IMR-90 (cell line): ENCODE results near the gene LRRC4C.

Source experiments
- POLR2A ChIP-seq: IDR thresholded peaks from 2 replicates; pipeline ENCODE4 v1.6.1; 2012; ENCODE audit warnings: mild to moderate bottlenecking, low read depth, low read length
- RAD21 ChIP-seq: IDR thresholded peaks from 2 replicates; pipeline ENCODE4 v1.6.1; 2012; ENCODE audit warnings: low read length, improper control_type of control experiment
- TF ChIP-seq, protein P1 (sequence below): conservative IDR thresholded peaks from 2 replicates; pipeline ENCODE4 v1.5.1; 2012; ENCODE audit warnings: mild to moderate bottlenecking, low read depth, low read length, improper control_type of control experiment
- TF ChIP-seq, protein P2 (sequence below): fragments of 150-350 bp; IDR thresholded peaks from 2 replicates; pipeline ENCODE4 v1.6.1; 2017; ENCODE audit warnings: mild to moderate bottlenecking, antibody characterized with exemption, low read length, low read depth

DNA sequence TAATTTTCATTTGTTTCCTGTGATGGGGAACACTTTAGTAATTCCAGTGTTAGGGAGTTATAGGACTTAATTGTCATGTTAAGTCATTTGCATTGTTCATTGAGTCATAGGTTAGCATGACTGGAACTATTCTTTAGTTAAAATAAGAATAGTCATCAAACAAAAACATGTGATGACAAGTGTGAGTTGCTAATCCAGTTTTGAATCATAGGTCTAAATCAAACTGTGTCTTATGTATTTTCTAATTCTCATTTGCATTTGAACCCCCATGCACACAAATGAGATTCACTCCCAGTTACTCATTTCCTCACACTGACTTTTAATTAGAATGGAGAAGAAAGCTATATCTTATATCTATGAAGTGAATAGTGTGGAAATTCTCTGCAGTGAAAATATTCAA lies 405.6 kb downstream of the LRRC4C start:
- TF ChIP-seq, protein P1, sequence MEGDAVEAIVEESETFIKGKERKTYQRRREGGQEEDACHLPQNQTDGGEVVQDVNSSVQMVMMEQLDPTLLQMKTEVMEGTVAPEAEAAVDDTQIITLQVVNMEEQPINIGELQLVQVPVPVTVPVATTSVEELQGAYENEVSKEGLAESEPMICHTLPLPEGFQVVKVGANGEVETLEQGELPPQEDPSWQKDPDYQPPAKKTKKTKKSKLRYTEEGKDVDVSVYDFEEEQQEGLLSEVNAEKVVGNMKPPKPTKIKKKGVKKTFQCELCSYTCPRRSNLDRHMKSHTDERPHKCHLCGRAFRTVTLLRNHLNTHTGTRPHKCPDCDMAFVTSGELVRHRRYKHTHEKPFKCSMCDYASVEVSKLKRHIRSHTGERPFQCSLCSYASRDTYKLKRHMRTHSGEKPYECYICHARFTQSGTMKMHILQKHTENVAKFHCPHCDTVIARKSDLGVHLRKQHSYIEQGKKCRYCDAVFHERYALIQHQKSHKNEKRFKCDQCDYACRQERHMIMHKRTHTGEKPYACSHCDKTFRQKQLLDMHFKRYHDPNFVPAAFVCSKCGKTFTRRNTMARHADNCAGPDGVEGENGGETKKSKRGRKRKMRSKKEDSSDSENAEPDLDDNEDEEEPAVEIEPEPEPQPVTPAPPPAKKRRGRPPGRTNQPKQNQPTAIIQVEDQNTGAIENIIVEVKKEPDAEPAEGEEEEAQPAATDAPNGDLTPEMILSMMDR = no peak
- TF ChIP-seq RAD21 (no peak), POLR2A (no peak)
- TF ChIP-seq, protein P2, sequence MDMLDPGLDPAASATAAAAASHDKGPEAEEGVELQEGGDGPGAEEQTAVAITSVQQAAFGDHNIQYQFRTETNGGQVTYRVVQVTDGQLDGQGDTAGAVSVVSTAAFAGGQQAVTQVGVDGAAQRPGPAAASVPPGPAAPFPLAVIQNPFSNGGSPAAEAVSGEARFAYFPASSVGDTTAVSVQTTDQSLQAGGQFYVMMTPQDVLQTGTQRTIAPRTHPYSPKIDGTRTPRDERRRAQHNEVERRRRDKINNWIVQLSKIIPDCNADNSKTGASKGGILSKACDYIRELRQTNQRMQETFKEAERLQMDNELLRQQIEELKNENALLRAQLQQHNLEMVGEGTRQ = no peak
